HG02588 (cell line): ENCODE data around the gene MITF.
"Not testable (repeated sequence)": the region's sequence is repeated elsewhere in the genome, so short reads cannot be mapped to it uniquely, and the experiment has no call there.

Source experiments
- ATAC-seq: cut with Tn5 transposase; IDR thresholded peaks from one replicate; pipeline ENCODE4 v1.9.1; 2021; ENCODE audit warnings: mild to moderate bottlenecking, moderate library complexity; ENCODE audit not compliant: unreplicated experiment

MITF gene

DNA sequence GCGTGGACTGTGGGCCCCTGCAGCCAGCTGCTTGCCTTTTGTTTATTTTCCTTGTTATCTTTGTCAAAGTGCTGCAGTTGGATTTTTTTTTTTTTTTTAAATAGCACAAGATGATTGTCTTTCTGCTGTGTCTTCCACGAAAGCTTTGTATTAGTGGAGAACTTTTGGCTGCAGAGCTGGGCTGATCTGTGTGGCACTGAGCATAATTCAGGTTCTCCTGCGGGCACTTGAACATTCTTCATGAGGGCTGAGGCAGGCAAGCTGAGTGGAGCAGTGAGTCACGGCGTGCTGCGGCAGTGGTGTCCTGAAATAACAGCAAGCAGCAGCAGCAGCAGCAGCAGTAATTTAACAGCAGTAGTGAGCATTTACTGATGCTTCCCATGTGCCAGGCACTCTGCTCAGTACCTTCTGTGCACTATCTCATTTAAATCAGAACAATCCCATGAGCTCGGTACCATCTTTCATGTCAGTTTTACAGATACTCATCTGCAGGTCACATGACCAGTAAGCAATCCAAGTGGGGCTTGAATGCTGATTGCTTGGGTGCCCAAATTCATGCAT lies 45.8 kb downstream of the MITF start:
- ATAC-seq = no peak

DNA sequence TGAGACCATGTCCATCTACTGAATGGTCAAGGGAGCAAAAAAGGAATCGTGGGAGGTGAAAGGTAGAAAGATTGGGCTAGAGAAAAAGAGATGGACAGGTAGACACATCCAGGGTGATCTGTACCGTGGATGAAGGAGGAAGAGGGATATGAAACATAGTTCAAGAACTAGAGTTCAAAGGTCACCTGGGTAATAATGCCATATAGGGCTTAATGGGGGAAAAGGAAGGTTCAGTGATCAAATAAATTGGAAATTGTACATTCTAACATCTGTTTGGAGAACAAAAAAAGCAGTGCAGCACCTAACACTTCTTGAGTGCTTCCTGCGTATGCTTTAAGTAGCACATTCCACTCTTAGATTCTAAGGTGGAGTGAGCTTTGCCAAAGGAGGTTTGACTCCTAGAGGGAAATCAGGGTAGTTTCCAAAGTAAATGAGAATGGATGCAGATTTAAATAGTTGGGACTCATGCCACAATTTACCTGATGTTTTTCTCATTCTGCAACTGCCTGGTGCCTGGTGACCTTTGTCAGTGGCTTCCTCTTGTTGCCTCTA lies 46.6 kb downstream of the MITF start:
- ATAC-seq = no peak

DNA sequence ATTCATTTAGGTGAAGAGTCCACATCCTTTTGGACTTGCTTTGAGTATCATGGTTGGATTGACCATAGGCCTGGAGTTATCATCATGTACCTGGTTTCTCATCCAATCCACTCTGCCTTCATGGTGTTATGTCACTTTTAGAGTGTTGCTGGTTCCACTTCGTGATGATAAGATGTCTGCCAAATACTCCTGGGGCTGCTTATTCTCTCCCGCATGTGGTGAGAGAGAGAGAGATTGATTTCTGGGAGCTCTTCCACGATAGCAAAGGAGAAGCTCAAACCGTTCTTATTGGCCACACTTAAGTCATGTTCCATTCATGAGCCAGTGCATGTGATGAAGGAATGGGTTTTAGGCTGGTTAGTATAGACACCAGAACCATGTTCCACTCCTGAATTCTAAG lies 47.6 kb downstream of the MITF start:
- ATAC-seq = no peak

DNA sequence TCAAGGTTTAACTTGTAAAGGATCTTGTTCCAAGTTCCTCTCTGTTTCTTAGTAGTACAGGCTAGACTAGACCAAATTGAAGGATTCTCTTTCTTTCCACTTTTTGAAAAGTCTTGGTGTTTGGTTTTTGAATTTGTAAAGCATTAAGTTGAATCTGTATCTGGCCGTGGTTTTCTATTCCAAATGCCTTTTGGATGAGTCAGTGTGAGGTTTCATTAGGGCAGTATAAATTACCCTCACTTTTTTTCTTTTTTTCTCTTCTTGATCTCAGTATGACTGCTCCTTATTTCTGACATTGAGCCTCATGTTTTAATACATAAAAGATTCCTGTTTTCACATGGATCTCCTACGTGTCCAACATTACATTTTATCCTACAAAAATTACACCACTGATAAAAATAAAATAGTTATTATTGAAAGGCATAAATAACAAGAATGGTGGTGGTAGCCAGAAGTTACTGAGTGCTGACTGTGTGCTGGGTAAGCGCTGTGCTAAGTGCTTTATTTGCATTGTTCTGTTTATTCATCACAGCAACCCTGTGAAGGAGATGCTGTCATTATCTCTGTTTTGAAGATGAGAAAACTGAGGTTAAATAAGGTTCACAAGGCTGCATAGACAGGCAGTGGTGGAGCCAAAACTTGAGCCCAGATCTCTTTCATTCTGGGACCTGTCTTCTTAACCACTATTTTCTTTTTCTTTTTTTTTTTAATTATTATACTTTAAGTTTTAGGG lies 48.3 kb downstream of the MITF start:
- ATAC-seq = no peak

DNA sequence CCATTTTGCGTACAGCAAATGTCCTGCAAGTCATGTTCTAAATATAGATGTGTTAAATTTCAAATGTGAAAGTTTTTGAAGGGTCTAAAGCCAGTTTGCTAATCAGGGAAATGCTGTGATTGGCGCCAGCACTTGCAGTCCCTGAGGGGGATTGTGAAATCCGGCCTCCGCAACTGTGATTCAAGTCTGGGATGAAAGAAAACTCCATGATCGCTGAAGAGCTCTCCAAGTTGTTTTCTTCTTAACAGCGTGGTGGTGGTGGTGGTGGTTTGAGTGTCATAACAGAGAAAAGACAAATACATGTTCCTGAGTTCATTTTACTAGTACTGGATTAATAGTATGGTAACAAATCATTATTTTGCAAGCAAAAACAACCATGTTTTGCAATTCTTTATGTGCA lies 51.8 kb downstream of the MITF start:
- ATAC-seq = no peak

DNA sequence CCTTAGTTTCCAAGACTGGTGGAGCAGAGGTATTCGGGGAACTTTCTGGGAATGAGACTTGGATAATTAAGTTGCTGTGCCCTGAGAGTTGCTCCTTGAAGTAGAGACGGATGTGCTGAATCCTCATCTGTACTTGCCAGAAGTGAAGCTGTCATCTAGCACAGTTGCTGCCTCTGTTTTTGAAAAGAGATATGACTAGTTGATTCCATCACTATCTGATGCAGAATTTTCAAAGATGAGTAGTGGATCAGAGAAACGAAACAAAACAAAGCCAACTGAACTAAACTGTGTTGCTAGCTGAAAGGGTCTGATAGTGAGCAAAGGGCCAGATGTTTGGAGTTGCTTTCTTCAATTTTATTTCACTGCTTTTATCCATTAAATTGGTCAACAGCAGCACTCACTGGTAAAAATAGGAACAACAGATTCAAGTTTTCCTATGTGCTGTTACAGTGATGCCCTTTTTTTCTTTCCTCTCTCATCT lies 52.7 kb downstream of the MITF start:
- no peak for ATAC-seq

DNA sequence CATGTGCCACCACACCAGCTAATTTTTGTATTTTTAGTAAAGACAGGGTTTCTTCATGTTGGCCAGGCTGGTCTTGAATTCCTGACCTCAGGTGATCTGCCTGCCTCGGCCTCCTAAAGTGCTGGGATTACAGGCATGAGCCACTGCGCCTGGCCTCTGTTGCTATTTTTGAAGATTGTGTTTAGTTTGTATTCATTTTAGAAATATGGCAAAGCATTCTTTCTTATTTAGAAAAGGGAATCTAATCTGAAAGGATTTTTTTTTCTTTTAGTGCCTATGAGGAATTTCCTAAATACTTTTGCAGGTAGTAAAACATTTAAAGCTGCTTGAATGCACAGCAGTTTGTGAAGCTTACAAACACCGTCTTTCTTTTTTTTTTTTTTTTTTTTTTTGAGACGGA lies 56.9 kb downstream of the MITF start:
- ATAC-seq = not testable (repeated sequence)

DNA sequence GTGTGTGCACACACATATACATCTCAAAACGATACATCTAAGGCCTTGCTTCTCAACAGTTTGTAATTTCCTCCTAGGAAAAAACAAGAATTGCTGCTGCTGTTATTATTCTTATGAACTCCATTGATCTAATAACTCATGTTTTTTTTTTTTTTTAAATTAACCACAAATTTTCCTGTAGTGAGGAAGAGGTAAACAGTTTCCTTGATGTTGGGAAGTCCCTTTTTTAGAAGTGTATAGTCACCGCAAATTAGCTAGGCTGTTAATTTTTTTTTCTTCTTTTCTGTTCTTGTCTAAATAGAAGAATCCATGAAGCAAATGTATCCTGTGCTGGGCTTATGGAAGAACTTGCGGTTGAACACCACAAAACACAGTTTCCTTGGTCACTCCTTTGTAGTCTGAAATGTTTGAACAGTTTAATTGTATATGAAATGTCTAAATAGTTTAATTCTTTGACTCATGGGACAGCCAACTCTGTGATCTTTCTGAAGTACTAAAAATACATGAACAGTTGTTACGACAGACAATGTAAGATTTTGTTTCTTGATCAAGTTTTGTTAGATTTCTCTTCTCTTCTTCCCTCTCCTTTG lies 64.5 kb downstream of the MITF start:
- no peak for ATAC-seq

DNA sequence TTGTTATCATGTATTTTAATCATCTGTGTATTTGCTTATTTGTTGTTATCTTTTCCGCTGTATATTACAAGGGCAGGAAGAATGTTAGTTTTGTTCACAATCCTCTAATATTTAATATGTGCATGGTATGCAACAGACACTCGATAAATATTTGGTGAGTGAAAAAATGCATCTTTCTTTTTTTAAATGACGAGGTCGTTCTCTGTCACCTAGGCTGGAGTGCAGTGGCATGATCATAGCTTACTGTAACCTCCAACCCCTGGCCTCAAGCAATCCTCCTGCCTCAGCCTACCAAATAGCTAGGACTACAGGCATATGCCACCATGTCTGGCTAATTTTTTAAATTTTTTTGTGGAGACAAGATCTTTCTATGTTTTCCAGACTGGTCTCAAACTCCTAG lies 66.2 kb downstream of the MITF start:
- no peak for ATAC-seq

DNA sequence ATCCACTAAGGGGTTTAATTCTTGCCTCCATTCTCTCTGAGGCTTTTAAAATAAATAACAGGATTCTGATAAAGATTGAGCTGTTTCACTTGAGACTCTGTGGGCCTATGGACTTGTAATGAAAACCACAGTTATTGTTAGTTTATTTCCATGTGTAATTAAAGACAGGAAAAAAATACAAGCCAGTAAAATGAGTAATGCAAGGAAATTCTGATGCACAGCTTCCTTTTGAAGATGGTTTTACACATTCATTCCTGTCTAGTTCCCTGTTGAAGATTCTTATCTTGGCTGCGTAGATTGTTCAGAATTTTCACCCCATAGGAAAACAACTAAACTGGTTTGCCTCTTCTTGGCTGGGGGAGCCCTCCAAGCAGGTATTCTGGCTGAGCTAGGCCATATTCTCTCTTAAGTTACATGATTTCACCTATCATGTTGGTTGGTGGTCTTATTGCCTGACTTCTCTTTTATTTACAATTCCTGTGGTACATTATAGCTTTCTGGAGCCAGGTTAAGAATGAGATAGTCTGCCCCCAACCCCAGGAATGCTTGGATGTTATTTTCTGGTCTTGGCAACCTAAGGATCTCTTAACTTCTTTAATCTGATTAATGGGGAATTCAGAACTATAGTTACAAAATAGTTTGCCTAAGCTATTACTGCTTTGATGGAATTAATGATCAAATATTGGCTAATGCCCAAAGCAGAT lies 67.6 kb downstream of the MITF start:
- no peak for ATAC-seq

DNA sequence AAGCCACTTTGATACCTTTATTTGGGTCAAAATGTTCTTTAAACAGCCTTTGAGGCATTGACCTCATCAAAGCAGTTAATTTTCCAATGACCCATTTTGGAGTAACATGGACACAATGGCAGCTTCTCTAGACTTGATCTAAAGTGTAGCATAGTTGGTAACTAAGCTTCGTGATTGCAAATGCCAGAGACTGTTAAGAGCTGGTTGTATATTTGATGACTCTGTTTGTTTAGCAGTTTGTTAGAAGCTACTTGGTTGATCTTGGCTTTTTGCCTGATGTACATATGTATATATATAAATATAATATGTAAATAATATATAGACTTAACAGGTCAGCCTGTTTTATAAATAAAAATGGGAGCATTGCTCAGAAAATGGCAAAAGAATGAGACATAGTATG lies 68.4 kb downstream of the MITF start:
- no peak for ATAC-seq

DNA sequence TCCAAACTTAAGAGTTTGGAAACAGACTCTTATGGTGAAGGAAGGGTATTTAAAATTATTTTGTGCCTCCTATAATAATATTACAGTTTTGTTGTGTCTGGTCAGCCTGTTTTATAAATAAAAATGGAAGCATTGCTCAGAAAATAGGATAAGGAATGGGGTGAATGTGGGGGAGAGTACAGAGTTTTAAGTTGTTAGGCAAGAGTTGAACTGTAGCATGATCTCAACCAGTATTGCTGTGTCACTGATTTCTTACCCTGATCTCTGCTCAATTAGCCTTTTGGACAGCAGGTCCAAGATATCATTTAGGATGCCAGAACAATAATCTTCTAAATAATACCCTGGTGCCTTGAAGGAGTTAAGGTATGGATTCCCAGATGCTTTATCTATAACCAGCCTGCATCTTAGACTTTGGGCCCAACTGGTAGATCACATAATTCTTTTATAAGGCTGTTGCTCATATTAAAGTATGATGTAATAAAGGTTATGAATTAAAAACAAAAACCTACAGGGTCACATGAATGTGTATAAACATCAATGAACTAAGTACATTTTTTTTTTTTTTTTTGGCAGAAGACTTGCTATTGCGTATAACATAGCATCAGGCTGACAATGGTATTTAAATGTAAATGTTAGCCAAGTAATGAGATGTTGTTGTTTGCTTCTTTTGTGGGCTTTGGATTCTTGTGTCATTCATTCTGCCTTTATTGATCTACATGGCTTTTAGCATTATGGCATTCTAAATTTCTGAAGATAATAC lies 70.0 kb downstream of the MITF start:
- no peak for ATAC-seq

DNA sequence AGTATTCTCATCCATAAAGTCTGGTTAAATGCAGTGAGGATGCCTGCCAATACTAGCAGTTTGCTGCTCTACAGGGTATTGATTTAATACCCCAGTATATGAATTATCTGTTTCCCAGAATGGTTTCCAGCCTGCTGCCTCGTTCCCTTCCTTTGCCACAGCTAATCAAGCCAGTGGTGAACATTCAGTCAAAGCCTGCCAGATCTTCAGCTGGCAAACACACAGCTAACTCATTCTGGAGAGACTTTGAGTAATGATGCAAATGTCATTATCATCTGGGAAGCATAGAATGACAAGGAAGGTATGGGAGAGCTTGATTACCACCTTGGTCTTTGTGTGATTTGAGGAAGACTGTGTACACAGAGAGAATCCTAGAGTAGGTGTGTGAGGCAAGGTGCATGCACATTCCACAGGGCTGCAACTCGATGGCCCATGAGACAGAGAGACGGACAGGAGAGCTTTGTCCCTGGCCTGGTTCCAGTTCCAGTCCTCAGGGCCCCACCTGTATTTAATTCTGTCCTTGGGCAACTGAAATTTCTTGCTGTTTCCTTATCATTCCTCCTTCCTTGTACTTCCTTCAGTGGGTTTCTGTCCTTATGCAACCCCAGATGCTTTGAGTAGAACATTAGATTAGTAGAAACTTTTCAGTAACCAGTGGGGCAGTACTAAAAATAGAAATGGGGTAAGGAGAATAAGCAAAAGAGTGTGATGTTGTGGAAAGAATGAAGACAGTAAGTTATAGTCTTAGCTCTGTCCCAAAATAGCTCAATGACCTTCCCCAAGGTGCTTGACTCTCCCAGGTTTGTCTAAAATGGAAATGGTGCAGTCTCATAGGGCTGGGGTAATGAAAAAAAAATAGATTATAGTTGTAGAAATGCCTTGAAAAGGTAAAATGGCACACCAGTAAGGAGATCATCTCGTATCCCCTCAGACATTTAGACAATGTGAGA lies 72.5 kb downstream of the MITF start:
- ATAC-seq = no peak

DNA sequence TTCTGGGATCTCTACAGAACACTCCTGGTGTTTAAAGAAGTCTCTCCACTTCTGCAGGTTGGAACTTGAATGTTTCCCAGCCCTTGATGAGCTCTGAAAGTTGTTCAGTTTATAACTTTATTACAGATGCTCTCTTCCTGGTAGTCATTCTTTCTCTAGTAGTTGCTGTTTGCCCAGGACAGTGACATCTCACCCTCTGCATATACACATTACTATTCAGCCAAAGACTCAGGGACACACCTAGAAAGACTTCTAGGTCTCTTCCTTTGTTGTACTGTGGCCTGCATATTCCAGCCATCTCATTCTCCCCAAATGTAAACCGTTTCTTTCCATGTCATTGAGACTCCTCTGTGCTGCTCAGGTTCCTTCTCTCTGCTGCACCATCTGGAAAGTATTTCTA lies 76.7 kb downstream of the MITF start:
- ATAC-seq = no peak

DNA sequence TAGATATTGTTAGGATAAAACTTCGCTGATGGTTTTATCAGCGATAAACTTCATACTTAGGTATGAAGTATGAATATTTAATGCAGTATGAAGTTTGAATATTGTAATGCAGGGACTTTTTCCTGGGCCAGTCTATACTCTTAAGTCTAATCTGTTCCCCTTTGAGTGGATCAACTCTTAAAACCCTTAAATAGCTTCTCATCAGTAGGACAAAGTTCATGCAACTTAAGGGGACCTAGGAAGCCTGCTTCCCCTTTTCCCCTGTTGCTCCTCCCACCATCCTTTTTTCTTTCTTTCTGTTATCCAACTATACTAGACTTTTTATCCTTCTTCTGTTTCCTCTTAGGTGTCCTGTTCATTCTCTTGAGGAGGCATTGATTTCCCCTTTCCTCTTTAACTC lies 78.7 kb downstream of the MITF start:
- no peak for ATAC-seq

DNA sequence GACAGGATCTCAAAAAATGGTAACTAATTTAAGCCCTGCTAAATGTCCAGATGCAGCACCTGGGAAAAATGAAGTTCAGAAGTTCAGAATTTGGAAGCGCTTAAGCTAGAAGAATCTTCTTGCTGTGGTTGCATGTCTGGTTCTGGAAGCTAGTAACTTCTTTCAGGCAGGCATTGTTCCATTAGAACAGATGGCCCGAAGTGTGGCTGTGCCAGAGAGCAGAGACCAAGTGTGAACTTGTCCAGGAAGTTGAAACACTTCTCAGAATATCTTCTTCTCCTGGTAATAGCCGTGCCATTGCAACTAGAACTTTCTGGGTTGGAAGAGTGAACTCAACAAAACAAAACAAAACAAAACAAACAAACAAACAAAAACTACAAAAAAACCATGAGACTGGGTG lies 80.0 kb downstream of the MITF start:
- ATAC-seq = no peak

DNA sequence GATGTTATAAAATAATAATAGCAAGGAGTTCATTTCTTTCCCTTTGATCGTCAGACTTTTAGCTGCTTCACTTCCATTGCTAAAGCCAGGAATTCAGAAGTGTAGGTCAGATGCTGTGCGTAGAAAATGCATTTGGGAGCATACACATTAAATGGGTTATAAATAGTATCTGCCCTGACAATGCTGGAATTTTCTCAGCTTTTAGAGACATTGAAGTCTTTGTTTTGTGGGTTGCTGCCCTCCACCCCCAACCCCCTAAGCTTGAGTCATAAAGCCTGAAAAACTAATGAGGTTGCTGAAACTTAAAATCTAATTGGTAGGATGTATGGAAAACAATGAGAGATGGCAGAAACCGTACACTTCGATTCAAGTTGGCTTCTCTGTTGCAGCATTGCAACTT lies 81.9 kb downstream of the MITF start:
- no peak for ATAC-seq

DNA sequence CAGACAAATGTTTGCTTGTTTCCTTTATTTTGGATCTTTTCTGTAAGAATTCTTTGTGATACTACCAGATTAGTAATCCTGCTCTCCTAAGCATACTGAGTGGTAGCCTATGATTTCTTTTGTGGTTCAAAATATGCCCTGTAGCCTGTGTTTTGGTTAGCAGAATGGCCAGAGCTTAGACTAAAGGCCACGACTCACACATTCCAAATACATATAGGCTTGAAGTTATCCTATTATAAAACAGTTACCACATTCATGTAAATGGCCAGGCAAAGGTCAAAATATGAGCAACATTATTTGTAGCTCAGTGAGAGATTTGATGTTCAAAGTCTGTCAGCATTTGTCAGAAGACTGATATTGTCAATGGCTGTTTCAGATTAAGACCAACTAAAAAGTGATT lies 84.5 kb downstream of the MITF start:
- ATAC-seq = no peak

DNA sequence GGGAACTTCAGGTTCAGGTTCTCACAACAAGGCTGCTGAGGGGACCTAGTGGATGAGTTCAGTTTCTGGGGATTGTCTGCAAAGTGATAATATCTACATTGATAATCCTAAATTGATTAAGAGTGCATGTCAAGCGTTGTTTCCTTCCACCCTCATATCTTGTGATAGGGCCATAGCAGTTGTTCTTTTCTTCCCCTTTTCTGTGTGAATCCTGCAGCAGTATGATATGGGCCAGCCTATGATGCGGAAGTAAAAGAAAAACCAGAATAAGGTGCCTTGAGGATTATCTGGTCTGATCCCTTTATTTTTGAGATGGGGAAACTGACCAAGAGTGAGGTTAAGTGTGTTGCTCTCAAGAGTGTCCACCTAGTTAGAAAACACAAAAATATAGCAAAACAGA lies 86.2 kb downstream of the MITF start:
- no peak for ATAC-seq

DNA sequence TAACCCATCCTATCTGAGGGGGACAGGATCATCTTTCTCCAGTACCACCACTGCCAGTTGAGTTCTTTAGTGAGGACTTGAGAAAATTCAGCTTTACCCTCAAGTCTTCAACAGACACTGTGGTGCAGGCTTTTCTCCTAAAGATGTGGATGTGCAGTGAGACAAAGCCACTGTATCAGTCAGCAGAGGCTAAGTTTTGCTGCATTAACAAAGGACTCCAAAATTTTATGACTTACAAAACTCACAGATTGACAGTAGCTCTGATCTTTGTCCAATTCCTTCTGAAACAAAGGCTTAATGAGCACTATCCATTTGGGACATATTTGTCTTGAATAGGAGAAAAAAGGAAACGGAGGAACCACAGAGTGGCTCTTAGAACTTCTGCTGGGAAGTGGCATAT lies 87.9 kb downstream of the MITF start:
- no peak for ATAC-seq
